Smooth muscle cell (in vitro differentiated cells): ENCODE measurements around the gene FAM156B. TPM values are rescaled to one million over a fixed set of nuclear protein-coding genes. Genes with fewer than 3 reads are reported as not detected.
"Not testable (repeated sequence)": the region's sequence is repeated elsewhere in the genome, so short reads cannot be mapped to it uniquely, and the experiment has no call there.

Source experiments
- DNase-seq: peaks from one replicate; lab custom pipeline; 2025; ENCODE audit not compliant: unreplicated experiment; lab: John Stamatoyannopoulos, UW
- H2AFZ ChIP-seq: fragments of 200-600 bp; sonication (generic); 2 replicates; pipeline ENCODE4 v1.6.0; 2016; ENCODE audit warnings: antibody characterized with exemption, low read depth, mild to moderate bottlenecking
- H3F3A ChIP-seq: fragments of 200-600 bp; sonication (generic); 2 replicates; pipeline ENCODE4 v1.6.0; 2017; ENCODE audit warnings: antibody characterized with exemption, low read depth
- H3K27ac ChIP-seq: fragments of 200-600 bp; sonication (generic); 2 replicates; pipeline ENCODE4 v1.5.1; 2016; ENCODE audit warnings: low read depth, mild to moderate bottlenecking
- H3K27me3 ChIP-seq: fragments of 200-600 bp; sonication (generic); 2 replicates; pipeline ENCODE4 v1.6.1; 2016; ENCODE audit warnings: low read depth, mild to moderate bottlenecking
- H3K36me3 ChIP-seq: fragments of 200-600 bp; sonication (generic); 2 replicates; pipeline ENCODE4 v1.5.1; 2016; ENCODE audit warnings: low read depth
- H3K4me1 ChIP-seq: fragments of 200-600 bp; sonication (generic); 2 replicates; pipeline ENCODE4 v1.5.1; 2016; ENCODE audit warnings: low read depth
- H3K4me2 ChIP-seq: fragments of 200-600 bp; sonication (generic); 2 replicates; pipeline ENCODE4 v1.6.0; 2016; ENCODE audit warnings: mild to moderate bottlenecking
- H3K4me3 ChIP-seq: fragments of 200-600 bp; sonication (generic); 2 replicates; pipeline ENCODE4 v1.5.1; 2016; ENCODE audit warnings: mild to moderate bottlenecking
- H3K79me2 ChIP-seq: fragments of 200-600 bp; sonication (generic); 2 replicates; pipeline ENCODE4 v1.6.0; 2016; ENCODE audit warnings: low read depth, mild to moderate bottlenecking
- H3K9ac ChIP-seq: fragments of 200-600 bp; sonication (generic); 2 replicates; pipeline ENCODE4 v1.6.0; 2016; ENCODE audit warnings: low read depth
- H3K9me3 ChIP-seq: fragments of 200-600 bp; sonication (generic); replicated peaks from 2 replicates; pipeline ENCODE4 v1.5.1; 2016; ENCODE audit warnings: low read depth
- H4K20me1 ChIP-seq: fragments of 200-600 bp; sonication (generic); 2 replicates; pipeline ENCODE4 v1.6.0; 2016; ENCODE audit warnings: low read depth
- WGBS: methylation state at CpG from one replicate; pipeline ENCODE4 v1.1.7; 2016; ENCODE audit warnings: low lambda C conversion rate; 5-methylcytosine and 5-hydroxymethylcytosine counted together
- polyA plus RNA-seq: library from polyadenylated mRNA; unstranded; fragments of >200 nt; fragmentation: Nextera tagmentation; extraction: Ambion mirVana; gene quantifications from 2 replicates; pipeline ENCODE4 v1.2.1, GENCODE V29; 2016
- total RNA-seq: library from RNA; depleted of rRNA; stranded (reverse); fragments of >200 nt; gene quantifications from 2 replicates; pipeline ENCODE4 v1.2.3, GENCODE V29; 2014
- TF ChIP-seq, protein P1 (sequence below): fragments of 200-600 bp; sonication (generic); IDR thresholded peaks from 2 replicates; pipeline ENCODE4 v1.5.1; 2017; ENCODE audit warnings: borderline replicate concordance, mild to moderate bottlenecking, antibody characterized with exemption; ENCODE audit not compliant: insufficient read depth, poor library complexity, severe bottlenecking

FAM156B gene
- total and polyA plus RNA-seq, 2 experiments from 2014 or later: 22.0 to 30.7 TPM

DNA sequence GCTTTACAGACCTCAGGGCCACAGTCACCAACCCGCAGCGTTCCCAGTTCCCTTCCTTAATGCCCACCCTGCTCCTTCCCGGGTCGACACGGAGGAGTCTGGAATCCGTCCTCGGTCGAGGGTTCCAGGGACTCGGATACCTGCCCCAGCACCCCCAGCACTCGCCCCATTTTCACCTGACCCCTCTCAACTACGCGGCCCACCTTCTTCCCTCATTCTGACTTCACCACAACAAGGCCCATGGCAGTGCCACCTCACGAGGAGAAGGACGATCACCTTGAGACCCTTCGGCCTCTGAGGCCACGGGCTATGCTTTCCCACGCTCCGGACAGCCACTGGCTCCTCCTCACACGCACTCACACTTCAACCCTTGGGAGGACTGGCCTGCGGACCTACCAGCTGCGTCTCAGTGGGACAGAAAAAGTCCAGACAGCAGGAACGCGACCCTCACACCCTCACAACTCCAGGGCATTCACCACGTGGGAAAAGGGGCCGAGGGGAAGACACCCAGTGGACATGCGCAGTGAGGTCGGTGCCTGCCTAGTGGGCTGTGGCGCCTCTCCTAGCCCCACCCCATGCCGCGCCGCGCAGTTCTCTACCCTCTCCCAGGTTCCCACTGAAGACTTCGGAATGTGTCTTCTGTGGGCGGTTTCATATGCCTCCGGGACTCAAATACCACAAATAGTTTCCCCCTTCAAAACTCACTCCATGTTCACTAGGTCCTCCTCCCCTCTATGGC is 29.4 kb upstream of the FAM156B start, which contains the start of gene XAGE3:
Gene XAGE3 (minus strand): TSS at position 474 of the 739 bp plus-strand sequence. CDS start 950 bp downstream, outside the sequence.
- DNase-seq: no peak
- no peaks in the 10 kb centered on the region for H3K36me3 ChIP-seq
- no peaks in the 10 kb centered on the region for H3K4me1 ChIP-seq
- H4K20me1 ChIP-seq: no peaks in the 10 kb centered on the region
- no peak within 1 kb of the TSS for H3K9ac ChIP-seq
- TF ChIP-seq, protein P1, sequence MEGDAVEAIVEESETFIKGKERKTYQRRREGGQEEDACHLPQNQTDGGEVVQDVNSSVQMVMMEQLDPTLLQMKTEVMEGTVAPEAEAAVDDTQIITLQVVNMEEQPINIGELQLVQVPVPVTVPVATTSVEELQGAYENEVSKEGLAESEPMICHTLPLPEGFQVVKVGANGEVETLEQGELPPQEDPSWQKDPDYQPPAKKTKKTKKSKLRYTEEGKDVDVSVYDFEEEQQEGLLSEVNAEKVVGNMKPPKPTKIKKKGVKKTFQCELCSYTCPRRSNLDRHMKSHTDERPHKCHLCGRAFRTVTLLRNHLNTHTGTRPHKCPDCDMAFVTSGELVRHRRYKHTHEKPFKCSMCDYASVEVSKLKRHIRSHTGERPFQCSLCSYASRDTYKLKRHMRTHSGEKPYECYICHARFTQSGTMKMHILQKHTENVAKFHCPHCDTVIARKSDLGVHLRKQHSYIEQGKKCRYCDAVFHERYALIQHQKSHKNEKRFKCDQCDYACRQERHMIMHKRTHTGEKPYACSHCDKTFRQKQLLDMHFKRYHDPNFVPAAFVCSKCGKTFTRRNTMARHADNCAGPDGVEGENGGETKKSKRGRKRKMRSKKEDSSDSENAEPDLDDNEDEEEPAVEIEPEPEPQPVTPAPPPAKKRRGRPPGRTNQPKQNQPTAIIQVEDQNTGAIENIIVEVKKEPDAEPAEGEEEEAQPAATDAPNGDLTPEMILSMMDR: no peak
- WGBS: 93% methylated on average over 35 of the region's 35 CpGs
- no peak within 1 kb of the TSS for H2AFZ ChIP-seq
- no peak within 1 kb of the TSS for H3K27ac ChIP-seq
- no peaks in the 10 kb centered on the region for H3K79me2 ChIP-seq
- H3K27me3 ChIP-seq: no peaks in the 10 kb centered on the region
- no peak within 1 kb of the TSS for H3K4me2 ChIP-seq
- H3K4me3 ChIP-seq: no peak within 1 kb of the TSS
- no peaks in the 10 kb centered on the region for H3F3A ChIP-seq
- no peaks in the 10 kb centered on the region for H3K9me3 ChIP-seq

DNA sequence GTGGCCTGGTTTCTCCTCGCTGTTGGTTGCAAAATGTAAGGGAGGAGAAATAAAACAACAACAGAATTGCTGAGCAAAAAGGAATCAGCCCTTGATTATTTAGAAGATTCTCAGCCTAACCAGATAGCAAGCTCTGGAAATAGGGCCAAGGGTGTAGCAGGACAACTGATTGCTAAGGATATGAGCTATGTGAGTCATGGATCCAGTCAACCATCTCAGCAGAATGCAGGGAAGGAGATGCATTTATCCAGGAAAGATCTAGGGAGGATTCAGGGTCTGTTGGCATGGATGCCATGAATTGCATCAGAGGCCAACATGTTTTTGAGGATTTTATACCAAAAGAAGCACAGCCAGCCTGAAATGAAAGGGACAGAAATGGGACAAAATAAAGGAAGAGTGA is 27.1 kb upstream of the FAM156B start:
- H3K9me3 ChIP-seq: no peaks in the 10 kb centered on the region
- no peaks in the 10 kb centered on the region for H3K27me3 ChIP-seq
- H3K27ac ChIP-seq: no peak overlapping the region
- no peak overlapping the region for H3K4me2 ChIP-seq
- H4K20me1 ChIP-seq: no peaks in the 10 kb centered on the region
- no peak overlapping the region for H3K4me3 ChIP-seq
- no peak for DNase-seq
- H3K4me1 ChIP-seq: no peaks in the 10 kb centered on the region
- 27% methylated on average over 1 of the region's 1 CpG for WGBS
- no peaks in the 10 kb centered on the region for H3F3A ChIP-seq
- TF ChIP-seq, protein P1: no peak
- H3K9ac ChIP-seq: no peak overlapping the region
- H2AFZ ChIP-seq: no peak overlapping the region
- no peaks in the 10 kb centered on the region for H3K79me2 ChIP-seq
- no peaks in the 10 kb centered on the region for H3K36me3 ChIP-seq

DNA sequence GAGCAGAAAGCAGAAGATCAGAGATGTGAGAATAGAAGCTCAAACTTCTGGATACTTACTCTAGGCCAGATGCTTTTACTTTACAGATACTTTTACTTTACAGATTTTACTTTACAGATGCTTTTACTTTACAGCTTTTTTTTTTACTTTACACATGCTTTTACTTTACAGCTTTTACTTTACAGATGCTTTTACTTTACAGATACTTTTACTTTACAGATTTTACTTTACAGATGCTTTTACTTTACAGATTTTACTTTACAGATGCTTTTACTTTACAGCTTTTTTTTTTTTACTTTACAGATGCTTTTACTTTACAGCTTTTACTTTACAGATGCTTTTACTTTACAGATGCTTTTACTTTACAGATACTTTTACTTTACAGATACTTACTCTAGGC is 23.3 kb upstream of the FAM156B start:
- H3K27ac ChIP-seq, DNase-seq, H2AFZ ChIP-seq, H3K79me2 ChIP-seq, H3K27me3 ChIP-seq, H3K4me1 ChIP-seq, H4K20me1 ChIP-seq, H3K9me3 ChIP-seq, H3K9ac ChIP-seq, H3K36me3 ChIP-seq, H3K4me2 ChIP-seq, H3F3A ChIP-seq, H3K4me3 ChIP-seq: not testable (repeated sequence)

DNA sequence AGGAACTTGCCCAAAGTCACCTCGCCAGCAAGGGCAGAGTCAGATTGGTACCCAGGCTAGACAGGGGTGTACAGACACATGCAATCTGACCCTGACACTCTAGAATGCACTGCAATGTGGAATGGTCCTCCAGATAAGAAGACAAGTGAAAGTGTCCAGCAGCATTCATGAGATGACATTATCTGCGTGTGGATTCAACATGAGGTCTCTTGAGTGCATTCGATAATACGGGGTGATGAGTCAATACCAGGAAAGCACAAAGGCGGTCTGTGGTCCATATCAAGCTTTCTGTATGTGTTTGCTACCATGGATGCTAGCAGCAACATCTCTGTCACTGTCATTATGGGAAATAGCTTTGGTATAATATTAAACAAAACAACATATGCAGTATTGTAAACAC is 22.5 kb upstream of the FAM156B start:
- Histone ChIP-seq H3K4me1 (no peaks in the 10 kb centered on the region), H3K27ac (no peak overlapping the region), H3K4me2 (no peak overlapping the region), H3F3A (no peaks in the 10 kb centered on the region), H4K20me1 (no peaks in the 10 kb centered on the region), H3K9me3 (no peaks in the 10 kb centered on the region), H3K27me3 (no peaks in the 10 kb centered on the region), H3K4me3 (no peak overlapping the region), H2AFZ (no peak overlapping the region), H3K9ac (no peak overlapping the region), H3K79me2 (no peaks in the 10 kb centered on the region), H3K36me3 (no peaks in the 10 kb centered on the region)
- TF ChIP-seq, protein P1: no peak
- no peak for DNase-seq
- WGBS: 72% methylated on average over 5 of the region's 5 CpGs

DNA sequence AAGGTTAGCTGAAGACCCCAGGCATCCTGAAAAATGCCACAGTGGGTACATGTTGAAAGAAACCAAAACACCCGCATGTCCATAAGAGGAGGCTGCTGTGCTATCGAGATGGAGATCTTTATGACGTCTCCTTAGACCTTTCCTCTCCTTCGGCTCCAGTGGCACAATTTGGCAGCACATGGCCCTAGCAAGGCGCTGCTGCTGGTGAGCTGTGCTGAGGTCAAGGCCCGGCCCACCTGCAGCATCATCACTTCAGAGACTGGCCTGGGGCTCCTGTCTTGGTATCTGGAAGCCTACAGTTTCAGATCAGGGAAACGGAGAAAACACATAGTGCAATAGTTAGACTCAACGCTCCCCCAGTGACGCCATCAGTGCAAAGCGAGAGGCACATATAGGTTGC is 21.7 kb upstream of the FAM156B start:
- not testable (repeated sequence) for DNase-seq, H3K4me3 ChIP-seq, H4K20me1 ChIP-seq, H3F3A ChIP-seq, H3K27me3 ChIP-seq, H3K79me2 ChIP-seq, H3K36me3 ChIP-seq, H3K9me3 ChIP-seq, H3K4me1 ChIP-seq, H3K4me2 ChIP-seq, H3K9ac ChIP-seq, H3K27ac ChIP-seq, H2AFZ ChIP-seq
- 86% methylated on average over 7 of the region's 10 CpGs for WGBS

DNA sequence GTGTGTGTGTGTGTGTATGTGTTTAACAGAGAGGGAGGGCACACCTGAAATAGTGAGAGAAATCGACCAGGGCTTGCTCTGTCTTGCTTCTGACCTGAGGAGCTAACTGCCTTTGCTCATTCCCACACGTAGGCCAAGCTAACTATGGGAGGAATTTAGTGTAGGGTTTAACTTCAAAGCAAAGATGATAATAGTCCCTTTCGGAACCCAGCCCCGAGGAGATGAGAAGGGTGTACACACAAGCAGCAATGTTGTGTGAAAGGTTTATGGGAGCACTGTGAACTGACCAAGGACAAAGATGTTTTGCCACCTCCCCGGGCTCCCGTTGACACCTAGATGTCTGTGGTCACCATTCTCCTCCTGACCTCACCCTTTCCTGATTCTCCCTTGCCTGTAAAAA is 20.7 kb upstream of the FAM156B start:
- not testable (repeated sequence) for DNase-seq, H3K4me1 ChIP-seq, H3K79me2 ChIP-seq, H3F3A ChIP-seq, H4K20me1 ChIP-seq, H3K9me3 ChIP-seq, H3K4me2 ChIP-seq, H3K27me3 ChIP-seq, H3K36me3 ChIP-seq, H3K27ac ChIP-seq, H2AFZ ChIP-seq, H3K4me3 ChIP-seq, H3K9ac ChIP-seq
- 61% methylated on average over 6 of the region's 6 CpGs for WGBS
